HG03175 (cell line): ENCODE results near the gene C2CD3.
"Not testable (repeated sequence)": the region's sequence is repeated elsewhere in the genome, so short reads cannot be mapped to it uniquely, and the experiment has no call there.

ENCODE experiments used
- ATAC-seq: cut with Tn5 transposase; IDR thresholded peaks from one replicate; pipeline ENCODE4 v1.9.1; 2021; ENCODE audit warnings: mild to moderate bottlenecking, moderate library complexity; ENCODE audit not compliant: unreplicated experiment

The C2CD3 gene

DNA sequence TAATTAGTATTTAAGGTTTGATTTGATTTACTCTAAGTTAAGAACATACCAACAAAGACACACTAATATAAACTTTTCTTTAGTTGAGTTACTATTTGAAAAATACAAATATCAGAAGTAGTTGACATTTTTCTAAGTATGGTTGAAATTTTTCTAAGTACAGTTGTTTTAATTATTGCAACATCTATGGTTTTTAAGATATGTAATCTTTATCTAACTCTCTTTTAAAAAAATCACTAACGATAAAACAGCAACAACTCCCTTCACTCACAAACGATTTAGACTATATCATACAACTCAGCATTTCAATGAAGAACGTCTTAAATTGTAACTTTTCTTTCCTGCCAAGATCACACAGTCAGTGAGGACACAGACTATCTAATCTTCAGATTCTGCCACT is 2.0 kb downstream of the C2CD3 start:
- ATAC-seq: no peak

DNA sequence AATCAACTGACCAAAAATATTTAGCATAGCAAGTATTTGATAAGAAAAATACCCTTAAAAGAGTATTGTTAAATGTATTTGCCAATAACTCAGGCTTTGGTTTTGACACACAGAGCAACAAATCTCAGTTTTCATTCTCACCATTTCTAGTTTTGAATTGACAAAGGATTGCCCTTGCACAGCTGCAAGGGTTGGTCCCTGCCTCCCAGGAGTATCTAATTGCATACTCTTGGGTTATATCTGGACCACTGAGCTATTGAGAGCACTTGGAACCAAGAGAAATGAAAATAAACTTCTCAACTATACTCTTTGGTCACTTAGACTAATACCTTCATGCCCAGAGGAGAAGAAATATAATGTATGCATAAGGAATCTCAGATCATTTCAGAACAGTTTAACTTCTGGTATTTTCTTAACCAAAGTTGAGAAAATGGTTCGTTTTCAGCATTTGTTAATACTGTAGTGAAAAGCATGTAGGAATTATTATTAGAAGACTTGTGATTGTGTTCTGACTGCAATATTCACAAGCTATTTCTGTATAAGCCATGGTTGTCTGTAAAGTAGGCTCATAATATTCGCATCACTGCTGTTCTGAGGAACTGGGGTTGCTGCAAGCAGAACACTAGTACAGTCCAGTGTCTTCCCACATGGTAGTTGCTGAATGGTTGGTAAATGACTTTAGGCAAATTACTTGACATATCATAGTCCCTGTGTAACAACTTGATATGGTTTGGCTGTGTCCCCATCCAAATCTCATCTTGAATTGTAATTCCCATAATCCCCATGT is 7.9 kb downstream of the C2CD3 start:
- no peak for ATAC-seq

DNA sequence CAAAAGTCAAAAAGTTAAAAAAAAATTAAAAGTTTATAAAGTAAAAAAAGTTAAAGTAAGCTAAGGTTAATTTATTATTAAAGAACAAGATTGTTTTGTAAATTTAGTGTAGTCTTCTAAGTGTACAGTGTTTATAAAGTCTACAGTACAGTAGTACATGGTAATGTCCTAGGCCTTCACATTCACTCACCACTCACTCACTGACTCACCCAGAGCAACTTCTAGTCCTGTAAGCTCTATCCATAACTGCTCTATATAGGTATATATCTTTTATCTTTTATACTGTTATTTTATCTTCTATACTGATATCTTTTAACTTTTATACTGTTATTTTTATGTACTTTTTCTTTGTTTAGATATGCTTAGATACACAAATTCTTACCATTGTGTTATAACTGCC is 11.2 kb downstream of the C2CD3 start:
- ATAC-seq: no peak

DNA sequence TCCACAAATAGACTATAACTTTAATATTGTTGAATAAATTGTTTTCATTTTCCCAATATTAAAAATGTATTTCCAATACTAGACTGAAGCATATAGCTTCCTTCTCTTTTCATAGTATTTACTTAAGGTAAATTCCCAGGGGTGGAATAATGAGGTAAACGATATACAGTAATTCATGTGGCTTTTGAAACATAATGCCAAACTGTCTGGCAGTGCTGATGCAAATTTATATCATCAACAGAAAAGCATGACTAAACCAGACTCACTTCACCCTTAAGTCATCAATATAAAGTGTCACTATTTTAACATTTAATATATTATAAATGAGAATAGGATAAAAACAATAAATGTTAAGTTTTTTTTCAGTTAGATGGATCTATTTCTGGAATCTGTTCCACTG is 13.6 kb downstream of the C2CD3 start:
- no peak for ATAC-seq

- no peak for ATAC-seq
These were observed 16.1 kb downstream of the C2CD3 start for GRCh38 chr11:74154620-74155281.

- no peak for ATAC-seq
These were observed 17.6 kb downstream of the C2CD3 start for GRCh38 chr11:74153224-74153623.

- no peak for ATAC-seq
These were observed 23.4 kb downstream of the C2CD3 start for GRCh38 chr11:74147199-74147929.

- ATAC-seq: no peak
These were observed 26.2 kb downstream of the C2CD3 start for GRCh38 chr11:74144592-74144991.

GRCh38 chr11:74142624-74143023 is 28.2 kb downstream of the C2CD3 start:
- no peak for ATAC-seq

GRCh38 chr11:74141908-74142307 is 28.9 kb downstream of the C2CD3 start:
- ATAC-seq: no peak

DNA sequence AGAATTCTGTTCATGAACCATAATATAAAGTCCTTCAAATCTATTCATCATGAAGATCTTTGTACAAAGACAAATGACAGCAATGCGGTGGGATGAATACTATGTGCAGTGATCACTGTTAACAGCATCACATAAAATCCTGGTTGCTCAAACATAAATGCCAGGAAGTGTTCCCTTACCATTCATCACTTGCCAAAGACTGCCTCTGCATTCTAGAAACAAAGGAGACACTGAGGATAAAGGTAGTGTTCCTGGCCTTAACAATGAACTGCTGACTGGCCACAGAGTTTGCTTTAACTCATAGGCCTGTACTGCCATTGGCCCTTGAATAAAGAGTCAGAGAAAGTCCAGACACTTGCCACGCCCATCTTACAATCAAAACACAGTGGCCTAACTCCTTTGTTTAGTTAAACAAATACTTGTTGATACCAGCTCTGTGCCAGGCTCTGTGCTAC is 29.5 kb downstream of the C2CD3 start:
- no peak for ATAC-seq

- not testable (repeated sequence) for ATAC-seq
These were observed 30.8 kb downstream of the C2CD3 start for GRCh38 chr11:74139919-74140431.

- ATAC-seq: no peak
These were observed 31.5 kb downstream of the C2CD3 start for GRCh38 chr11:74139151-74139918.

DNA sequence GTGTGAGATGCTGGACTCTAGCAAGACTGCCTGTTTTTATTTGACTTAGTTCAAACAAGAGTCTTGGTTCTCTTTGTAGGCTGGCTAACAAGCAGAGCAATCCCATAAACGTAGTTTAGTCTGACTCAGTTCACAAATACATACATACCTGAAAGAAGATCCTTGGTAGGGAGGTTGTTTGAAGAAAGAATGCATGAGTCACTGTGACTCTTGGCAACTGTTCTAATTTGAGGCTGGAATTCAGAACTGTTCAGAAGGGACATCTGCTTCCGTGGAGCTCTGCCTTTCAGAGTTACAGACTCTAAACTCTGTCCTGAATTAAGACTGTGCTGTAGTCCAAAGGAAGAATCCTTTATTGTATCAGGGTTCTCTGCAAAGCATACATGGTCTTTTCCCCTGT is 32.2 kb downstream of the C2CD3 start:
- no peak for ATAC-seq

- no peak for ATAC-seq
These were observed 32.8 kb downstream of the C2CD3 start for GRCh38 chr11:74138021-74138420.

DNA sequence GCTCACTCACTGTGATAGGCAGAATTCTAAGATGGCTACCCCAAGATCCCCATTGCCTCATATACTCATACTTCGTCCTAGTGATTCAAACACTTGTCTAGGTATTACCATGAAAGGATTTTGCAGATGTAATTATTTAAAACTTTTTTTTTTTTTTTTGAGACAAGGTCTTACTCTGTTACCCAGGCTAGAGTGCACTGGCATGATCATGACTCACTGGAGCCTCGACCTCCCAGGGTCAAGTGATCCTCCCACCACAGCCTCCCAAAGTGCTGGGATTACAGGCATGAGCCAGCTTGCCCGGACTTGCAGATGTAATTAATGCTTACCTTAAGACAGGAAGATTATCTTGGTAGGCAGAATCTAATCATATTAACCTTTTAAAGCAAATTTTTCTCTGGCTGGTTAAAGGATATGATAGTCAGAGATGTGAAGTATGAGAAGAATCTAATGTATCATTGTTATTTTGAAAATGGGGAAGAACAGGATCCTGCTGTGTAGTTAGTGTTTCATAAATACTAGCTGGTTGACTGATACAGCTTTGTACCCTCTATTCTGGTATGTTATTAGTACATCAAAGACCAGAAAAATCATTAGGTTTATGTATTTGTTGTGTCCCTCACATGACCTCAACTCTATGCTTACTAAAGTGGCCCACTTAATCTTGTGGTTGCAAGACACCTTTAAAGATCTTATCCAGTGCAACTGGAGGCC is 35.5 kb downstream of the C2CD3 start:
- no peak for ATAC-seq

GRCh38 chr11:74134661-74135060 is 36.1 kb downstream of the C2CD3 start:
- no peak for ATAC-seq

- no peak for ATAC-seq
These were observed 37.4 kb downstream of the C2CD3 start for GRCh38 chr11:74133436-74133835.

DNA sequence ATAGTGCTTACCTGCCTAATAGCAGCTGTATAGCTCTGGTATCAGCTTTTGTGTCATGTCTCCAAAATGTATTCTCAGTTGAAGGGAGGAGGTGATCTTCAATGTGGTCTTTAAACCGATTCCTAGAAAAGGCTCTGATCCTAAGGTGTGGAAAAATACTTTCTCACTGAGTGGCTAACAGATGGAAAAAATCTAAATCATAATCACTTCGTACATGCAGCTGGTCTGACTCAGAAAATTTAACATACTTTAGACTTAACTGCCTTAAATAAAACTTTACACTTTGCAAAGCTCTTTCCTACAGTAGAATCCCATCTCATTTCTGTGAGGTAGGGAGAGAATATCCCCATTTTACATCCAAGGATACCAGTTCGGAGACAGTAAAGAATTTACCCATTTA is 38.0 kb downstream of the C2CD3 start:
- ATAC-seq: no peak

DNA sequence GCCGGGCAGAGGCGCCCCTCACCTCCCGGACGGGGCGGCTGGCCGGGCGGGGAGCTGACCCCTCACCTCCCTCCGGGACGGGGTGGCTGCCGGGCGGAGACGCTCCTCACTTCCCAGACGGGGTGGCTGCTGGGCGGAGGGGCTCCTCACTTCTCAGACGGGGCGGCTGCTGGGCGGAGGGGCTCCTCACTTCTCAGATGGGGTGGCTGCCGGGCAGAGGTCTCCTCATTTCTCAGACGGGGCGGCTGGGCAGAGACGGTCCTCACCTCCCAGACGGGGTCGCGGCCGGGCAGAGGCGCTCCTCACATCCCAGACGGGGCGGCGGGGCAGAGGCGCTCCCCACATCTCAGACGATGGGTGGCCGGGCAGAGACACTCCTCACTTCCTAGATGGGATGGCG is 41.7 kb downstream of the C2CD3 start:
- not testable (repeated sequence) for ATAC-seq
